ENCODE results near the gene ACTR3. TPM values are rescaled to one million over a fixed set of nuclear protein-coding genes. Genes with fewer than 3 reads are reported as not detected.

ACTR3 gene
- total and polyA plus RNA-seq, 2 of the 4 experiments (the other 2 are of a cell fraction): 246 to 307 TPM

DNA sequence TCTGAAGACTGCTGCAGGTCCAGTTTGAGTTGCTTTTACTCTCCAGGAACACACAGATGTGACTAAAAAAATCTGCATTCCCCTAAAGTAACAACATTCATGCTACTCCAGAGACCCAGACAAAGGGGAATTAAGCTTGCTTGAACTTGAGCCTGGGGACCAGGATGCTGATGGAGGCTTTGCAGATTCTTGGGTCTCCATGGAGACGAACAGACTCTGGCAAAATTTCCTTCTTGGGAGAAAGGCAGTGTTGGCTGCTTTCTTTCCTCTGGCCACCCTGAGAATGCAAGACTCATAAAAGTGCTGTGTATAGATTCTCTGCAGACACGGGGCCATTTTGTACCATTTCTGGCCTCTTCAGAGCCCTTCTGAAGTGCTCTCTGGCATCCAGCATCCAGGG lies 112.0 kb downstream of the ACTR3 start:
- Histone ChIP-seq H2BK15ac (ENCODE audit: low read depth, low read length) (no peak overlapping the region), H3K4me3 (ENCODE audit: insufficient read depth, low read depth, low read length) (no peak overlapping the region), H3K79me1 (ENCODE audit: low read depth in 1 of 2, low read length in 2 of 2) (no peaks in the 10 kb centered on the region), H3K23ac (ENCODE audit: low read depth, low read length) (no peak overlapping the region), H3K9ac (ENCODE audit: low read depth, low read length) (no peak overlapping the region), H2AFZ (replicated peaks; ENCODE audit: low read length, poor library complexity) (no peak overlapping the region), H3K4me2 (ENCODE audit: low read depth, low read length) (no peak overlapping the region), H3K14ac (replicated peaks; ENCODE audit: low read depth, low read length) (no peak overlapping the region), H3K36me3 (ENCODE audit: control insufficient read depth, insufficient read depth, low read length) (no peaks in the 10 kb centered on the region), H3K56ac (ENCODE audit: extremely low read depth, insufficient read depth, low read length) (no peak overlapping the region), H2AK9ac (replicated peaks; ENCODE audit: low read depth, low read length, poor library complexity) (no peak overlapping the region), H4K20me1 (ENCODE audit: insufficient read depth, low read length) (no peaks in the 10 kb centered on the region), H3K9me3 (ENCODE audit: control insufficient read depth, insufficient read depth, low read length) (0 out of 2 replicates have a peak, but pooled peaks cover 1% of the 10 kb centered on the region), H4K5ac (ENCODE audit: low read depth, low read length) (no peak overlapping the region), H4K8ac (ENCODE audit: low read depth in 2 of 2, low read length in 2 of 2) (no peak overlapping the region), H3K9me1 (ENCODE audit: insufficient read depth, low read length) (no peaks in the 10 kb centered on the region), H2BK20ac (ENCODE audit: low read depth, low read length) (no peak overlapping the region), H2AK5ac (ENCODE audit: low read depth, low read length) (no peak overlapping the region), H2BK120ac (ENCODE audit: low read depth, low read length) (no peak overlapping the region), H3K4me1 (ENCODE audit: control insufficient read depth, insufficient read depth, low read length) (no peaks in the 10 kb centered on the region), H3K27me3 (ENCODE audit: control insufficient read depth, insufficient read depth, low read length) (no peaks in the 10 kb centered on the region), H3K27ac (ENCODE audit: insufficient read depth, low read length) (no peak overlapping the region), H2BK5ac (ENCODE audit: low read depth, low read length, poor library complexity, severe bottlenecking) (no peak overlapping the region), H4K91ac (ENCODE audit: insufficient read depth, low read depth, low read length) (no peak overlapping the region), H3K18ac (ENCODE audit: low read depth, low read length) (no peak overlapping the region), H3K4ac (ENCODE audit: low read depth, low read length) (no peak overlapping the region)
- TF ChIP-seq MAFK (IDR thresholded peaks at IDR 0.05; ENCODE audit: low read depth, low read length) (no peak), FOS (IDR thresholded peaks at IDR 0.05; ENCODE audit: low read depth, low read length) (no peak)
- intact Hi-C loops (cut with micrococcal nuclease) (no loop called here), in situ Hi-C loops (cut with MboI; ENCODE audit: low sequenced_read_pairs) (no loop called here), dilution Hi-C loops (cut with HindIII; ENCODE audit: low sequenced_read_pairs, unreplicated experiment) (no loop called here)
- ATAC-seq (ENCODE audit: low read depth): no peak
- BruUV-seq (replicated peaks): no TSS peak
- ChIA-PET CTCF (no interaction called here), POLR2A (ENCODE audit: unreplicated experiment) (no interaction called here)
- WGBS, 2 experiments (ENCODE audit: extremely low coverage in 2 of 2, insufficient read length in 1 of 2): 20% methylated on average over 1 of the region's 2 CpGs; no CpG with 5 or more reads in 1 of the 2 experiments
- no peak for DNase-seq
